HepG2 (cell line): ENCODE measurements around the gene EGFR. TPM values are rescaled to one million over a fixed set of nuclear protein-coding genes. Genes with fewer than 3 reads are reported as not detected.

ENCODE experiments used
- ATAC-seq: fragments of 200-7000 bp; cut with Tn5 transposase; 3 replicates; pipeline ENCODE4 v1.9.1; 2020; ENCODE audit warnings: mild to moderate bottlenecking, moderate library complexity
- BruUV-seq: library from RNA; stranded (reverse); fragments of 400-500 nt; replicated peaks from 2 replicates; lab custom pipeline; 2021; lab: Mats Ljungman, UMichigan
- CTCF ChIA-PET: fragments of 300-600 bp; formaldehyde crosslinking; extraction: SDS; loops from one replicate; lab custom pipeline; 2021; ENCODE audit warnings: low total read pairs, inconsistent platforms, low intra/inter-chr PET ratio; lab: Yijun Ruan, JAX
- POLR2A ChIA-PET: fragments of 350-600 bp; sonication (Branson Sonifier 250); formaldehyde crosslinking; loops from one replicate; lab custom pipeline; 2020; ENCODE audit warnings: antibody characterized with exemption, inconsistent platforms; lab: Yijun Ruan, JAX
- DNase-seq: peaks from one replicate; pipeline ENCODE4 v3.0.0-alpha.2; 2015; ENCODE audit warnings: low spot score
- FAIRE-seq: peaks from 3 replicates; lab custom pipeline; 2011; peaks lifted over from hg19 to GRCh38; lab: Jason Lieb, UNC
- H2AFZ ChIP-seq: one replicate; pipeline ENCODE4 v1.6.1; 2011; ENCODE audit warnings: low read length, inconsistent platforms
- H3K27ac ChIP-seq: fragments of 300-600 bp; 3 replicates; pipeline ENCODE4 v1.8.0; 2011; ENCODE audit warnings: mixed run types, mild to moderate bottlenecking, mixed read lengths, low read length, inconsistent platforms; ENCODE audit not compliant: insufficient read depth; ENCODE audit errors: extremely low read length
- H3K27me3 ChIP-seq, 2 experiments: fragments of 200-600 bp in 1 of 2; 2 replicates in 1 of 2; 3 replicates in 1 of 2; pipeline versions ENCODE4 v1.6.0 to v1.8.0; 2011; ENCODE audit warnings: low read length in 2 of 2, mild to moderate bottlenecking in 2 of 2, moderate library complexity in 2 of 2, inconsistent platforms in 1 of 2; ENCODE audit not compliant: insufficient read depth in 2 of 2, control insufficient read depth in 1 of 2
- H3K36me3 ChIP-seq, 2 experiments: fragments of 200-600 bp in 1 of 2; replicated peaks in 1 of 2; 2 replicates in 1 of 2; 3 replicates in 1 of 2; pipeline versions ENCODE4 v1.5.1 to v1.8.0; 2011; ENCODE audit warnings: low read length in 2 of 2, inconsistent platforms in 1 of 2; ENCODE audit not compliant: insufficient read depth in 2 of 2, control insufficient read depth in 1 of 2
- H3K4me1 ChIP-seq: 2 replicates; pipeline ENCODE4 v1.5.1; 2012; ENCODE audit warnings: low read length, inconsistent platforms; ENCODE audit not compliant: insufficient read depth
- H3K4me2 ChIP-seq: 2 replicates; pipeline ENCODE4 v1.6.0; 2011; ENCODE audit warnings: low read depth, low read length, inconsistent platforms
- H3K4me3 ChIP-seq, 3 experiments: fragments of 200-600 bp in 1 of 3; sonication (generic), shearing (Covaris generic) in 1 of 3; replicated peaks in 1 of 3; 2 replicates each; pipeline ENCODE4 v1.5.1; 2011 to 2016; ENCODE audit warnings: low read length in 3 of 3, inconsistent platforms in 2 of 3, low read depth in 2 of 3, mild to moderate bottlenecking in 2 of 3, control low read depth in 1 of 3, mixed read lengths in 1 of 3; ENCODE audit not compliant: insufficient read depth in 1 of 3
- H3K79me2 ChIP-seq: one replicate; pipeline ENCODE4 v1.6.1; 2011; ENCODE audit warnings: low read length, inconsistent platforms; ENCODE audit not compliant: insufficient read depth
- H3K9ac ChIP-seq: 2 replicates; pipeline ENCODE4 v1.6.0; 2011; ENCODE audit warnings: mild to moderate bottlenecking, low read depth, low read length, inconsistent platforms; ENCODE audit not compliant: insufficient read depth
- H3K9me3 ChIP-seq: 2 replicates; pipeline ENCODE4 v1.5.1; 2012; ENCODE audit warnings: mild to moderate bottlenecking, low read length
- H4K20me1 ChIP-seq: 2 replicates; pipeline ENCODE4 v1.6.0; 2011; ENCODE audit warnings: inconsistent platforms, mild to moderate bottlenecking, low read length, moderate library complexity; ENCODE audit not compliant: insufficient read depth
- ARID5B ChIP-seq: IDR thresholded peaks from 2 replicates; pipeline ENCODE4 v1.4.0; 2020; ENCODE audit warnings: mild to moderate bottlenecking, missing genetic modification reagents
- CTCF ChIP-seq: sonication (generic); formaldehyde crosslinking; IDR thresholded peaks from 2 replicates; pipeline ENCODE4 v1.5.0; 2020; ENCODE audit warnings: mild to moderate bottlenecking, missing genetic modification reagents, moderate library complexity
- NCOA5 ChIP-seq: sonication (generic); formaldehyde crosslinking; IDR thresholded peaks from 2 replicates; pipeline ENCODE4 v1.4.0; 2020; ENCODE audit warnings: missing genetic modification reagents
- RERE ChIP-seq: IDR thresholded peaks from 2 replicates; pipeline ENCODE4 v1.6.1; 2016; ENCODE audit warnings: low read depth, missing genetic modification reagents, missing compliant biosample characterization
- SALL1 ChIP-seq: sonication (generic); formaldehyde crosslinking; IDR thresholded peaks from 2 replicates; pipeline ENCODE4 v1.8.0; 2022; ENCODE audit warnings: mild to moderate bottlenecking, missing genetic modification reagents
- SMC3 ChIP-seq: IDR thresholded peaks from 2 replicates; pipeline ENCODE4 v1.6.1; 2011; ENCODE audit warnings: low read length, improper control_type of control experiment
- STAG1 ChIP-seq: sonication (generic); formaldehyde crosslinking; IDR thresholded peaks from 2 replicates; pipeline ENCODE4 v1.4.0; 2020; ENCODE audit warnings: missing genetic modification reagents
- TCF12 ChIP-seq, 2 experiments: fragments of 450-650 bp in 1 of 2; sonication (generic) in 1 of 2; formaldehyde crosslinking in 1 of 2; IDR thresholded peaks; 2 replicates each; pipeline versions ENCODE4 v1.6.1 to v1.8.0; 2017 to 2022; ENCODE audit warnings: antibody characterized with exemption in 1 of 2, mild to moderate bottlenecking in 1 of 2, missing genetic modification reagents in 1 of 2, moderate library complexity in 1 of 2
- XRCC5 ChIP-seq: fragments of 200-400 bp; formaldehyde crosslinking; optimal IDR thresholded peaks from 2 replicates; pipeline ENCODE3; 2017; ENCODE audit warnings: mild to moderate bottlenecking, low read length
- ZNF264 ChIP-seq: sonication (generic); formaldehyde crosslinking; IDR thresholded peaks from 2 replicates; pipeline ENCODE4 v1.4.0; 2020; ENCODE audit warnings: missing genetic modification reagents
- ZNF660 ChIP-seq: sonication (generic); formaldehyde crosslinking; IDR thresholded peaks from 2 replicates; pipeline ENCODE4 v1.5.1; 2020; ENCODE audit warnings: mild to moderate bottlenecking, low read depth, missing genetic modification reagents, borderline replicate concordance
- WGBS: methylation state at CpG from one replicate; pipeline ENCODE4 v1.1.6; 2017; ENCODE audit warnings: low lambda C conversion rate; 5-methylcytosine and 5-hydroxymethylcytosine counted together
- in situ Hi-C: cut with HindIII; loops from 2 replicates; pipeline ENCODE4 v1.10.0; 2017; ENCODE audit warnings: low pct_unique_long_range_greater_than_20kb; ENCODE audit not compliant: extremely low pct_ligation_motif_present
- intact Hi-C: fragments of 100-400 bp; cut with micrococcal nuclease; formaldehyde crosslinking; loops from one replicate; pipeline ENCODE4 v1.10.0; 2022; ENCODE audit not compliant: unreplicated experiment
- polyA plus RNA-seq, 8 experiments: library from polyadenylated mRNA; depleted of rRNA in 3 of 8; stranded (reverse) in 7 of 8; unstranded in 1 of 8; fragments of >200 nt; fragmentation: Illumina TruSeq in 4 of 8; extraction: Trizol in 4 of 8; gene quantifications; 2 replicates each; pipeline versions ENCODE4 v1.2.1 to v1.2.3, GENCODE V29; 2011 to 2016; ENCODE audit warnings: low read depth in 4 of 8, missing spikeins in 1 of 8, mixed read lengths in 1 of 8; ENCODE audit not compliant: insufficient read depth in 1 of 8
- total RNA-seq, 5 experiments: library from RNA; depleted of rRNA; stranded (reverse); fragments of >200 nt; fragmentation: Illumina TruSeq; extraction: Trizol; gene quantifications; 2 replicates each; pipeline ENCODE4 v1.2.3, GENCODE V29; 2016; ENCODE audit warnings: low read depth in 1 of 5

Gene EGFR
- total and polyA plus RNA-seq, 2 of the 13 experiments (the other 11 are each of a cell fraction or from before 2014, with no cell fraction given), result 7.0 to 10.0 TPM

GRCh38 chr7:55250313-55250712 is 231.5 kb downstream of the EGFR start:
- Histone ChIP-seq H3K79me2 (no peaks in the 10 kb centered on the region), H4K20me1 (no peaks in the 10 kb centered on the region), H3K9ac (no peak overlapping the region), H3K4me1 (peaks cover 20% of the 10 kb centered on the region), H3K27me3 (peaks cover 0 to 15% of the 10 kb centered on the region in 2 experiments; a peak in 3 of 5 replicates), H3K36me3 (no peaks in the 10 kb centered on the region), H3K4me3 (peak overlapping the region in 1 of 3 experiments; percentile 15; a peak in 1 of 6 replicates), H3K27ac (no peak overlapping the region), H2AFZ (no peak overlapping the region), H3K4me2 (peak overlapping the region; percentile 59), H3K9me3 (no peaks in the 10 kb centered on the region)
- ATAC-seq (peak; percentile 56), FAIRE-seq (peak; percentile 60), DNase-seq (peak; percentile 47)
- intact Hi-C loops (loop anchor here (1.0 to 5.0 kb wide), 2 partner anchors 44 to 173 kb away; no protein-coding TSS in a partner anchor), in situ Hi-C loops (loop anchor here (5.0 to 10.0 kb wide), 2 partner anchors 106 to 473 kb away; no protein-coding TSS in a partner anchor)
- ChIA-PET CTCF (no interaction called here), POLR2A (interaction anchor here (1.1 kb wide), 2 partner anchors 62 to 72 kb away, joined by 3 to 4 read pairs; no protein-coding TSS in a partner anchor)
- WGBS, result 7% methylated on average over 7 of the region's 7 CpGs
- TF ChIP-seq XRCC5 (peak; percentile 77), CTCF (CRISPR knock-in tag) (peak; percentile 69), SALL1 (CRISPR knock-in tag) (peak; percentile 19; the same call in 1 of the 2 replicates), ZNF264 (CRISPR knock-in tag) (no peak), TCF12 (IDR thresholded peaks at IDR 0.05) (no peak), TCF12 (CRISPR knock-in tag; IDR thresholded peaks at IDR 0.05) (no peak), SMC3 (peak; percentile 26; the same call in 1 of the 2 replicates), ARID5B (CRISPR knock-in tag) (0 out of 2 replicates have a peak, but pooled peaks have one; percentile 11), ZNF660 (CRISPR knock-in tag) (no peak), STAG1 (CRISPR knock-in tag) (peak; percentile 38), RERE (CRISPR knock-in tag) (no peak), NCOA5 (CRISPR knock-in tag) (no peak)
- BruUV-seq, result no TSS peak
